GM23248 (cell line): Measurements from ENCODE around the gene ADAM12. TPM values are rescaled to one million over a fixed set of nuclear protein-coding genes. Genes with fewer than 3 reads are reported as not detected.

ENCODE experiments used
- DNase-seq: peaks from one replicate; pipeline ENCODE4 v3.0.0-alpha.2; 2015
- H2AFZ ChIP-seq: fragments of 200-600 bp; sonication (generic); 2 replicates; pipeline ENCODE4 v1.6.1; 2016; ENCODE audit warnings: antibody characterized with exemption
- H3F3A ChIP-seq: fragments of 200-600 bp; sonication (generic); 2 replicates; pipeline ENCODE4 v1.6.1; 2016; ENCODE audit warnings: mild to moderate bottlenecking, antibody characterized with exemption, mixed run types; ENCODE audit not compliant: insufficient read depth
- H3K27ac ChIP-seq: fragments of 200-600 bp; sonication (generic); 2 replicates; pipeline ENCODE4 v1.5.1; 2016; ENCODE audit warnings: mild to moderate bottlenecking
- H3K27me3 ChIP-seq: fragments of 200-600 bp; sonication (generic); replicated peaks from 2 replicates; pipeline ENCODE4 v1.6.1; 2016; ENCODE audit warnings: mild to moderate bottlenecking; ENCODE audit not compliant: insufficient read depth
- H3K36me3 ChIP-seq: fragments of 200-600 bp; sonication (generic); 2 replicates; pipeline ENCODE4 v1.6.1; 2016; ENCODE audit warnings: low read depth, mild to moderate bottlenecking
- H3K4me1 ChIP-seq: fragments of 200-600 bp; sonication (generic); 2 replicates; pipeline ENCODE4 v1.6.1; 2016; ENCODE audit warnings: mild to moderate bottlenecking; ENCODE audit not compliant: insufficient read depth
- H3K4me2 ChIP-seq: fragments of 200-600 bp; sonication (generic); one replicate; pipeline ENCODE4 v1.6.1; 2016; ENCODE audit warnings: mild to moderate bottlenecking; ENCODE audit not compliant: unreplicated experiment
- H3K4me3 ChIP-seq: fragments of 200-600 bp; sonication (generic); 2 replicates; pipeline ENCODE4 v1.5.1; 2016; ENCODE audit warnings: mild to moderate bottlenecking
- H3K79me2 ChIP-seq: fragments of 200-600 bp; sonication (generic); 2 replicates; pipeline ENCODE4 v1.6.1; 2016; ENCODE audit warnings: mild to moderate bottlenecking; ENCODE audit not compliant: insufficient read depth
- H3K9ac ChIP-seq: fragments of 200-600 bp; sonication (generic); 2 replicates; pipeline ENCODE4 v1.6.1; 2016; ENCODE audit warnings: mild to moderate bottlenecking
- H3K9me2 ChIP-seq: fragments of 200-600 bp; sonication (generic); 2 replicates; pipeline ENCODE4 v1.6.1; 2016; ENCODE audit warnings: mixed run types, mild to moderate bottlenecking, moderate library complexity; ENCODE audit not compliant: insufficient read depth
- H3K9me3 ChIP-seq: fragments of 200-600 bp; sonication (generic); one replicate; pipeline ENCODE4 v1.6.1; 2017; ENCODE audit warnings: low read depth
- H4K20me1 ChIP-seq: fragments of 200-600 bp; sonication (generic); 2 replicates; pipeline ENCODE4 v1.6.0; 2016; ENCODE audit not compliant: insufficient read depth
- EZH2 ChIP-seq: fragments of 200-600 bp; sonication (generic); IDR thresholded peaks from 2 replicates; pipeline ENCODE4 v1.6.1; 2018; ENCODE audit warnings: antibody characterized with exemption, mild to moderate bottlenecking; ENCODE audit not compliant: insufficient read depth, poor library complexity, severe bottlenecking
- EZH2phosphoT487 ChIP-seq: fragments of 200-600 bp; sonication (generic); IDR thresholded peaks from 2 replicates; pipeline ENCODE4 v1.6.1; 2018; ENCODE audit warnings: antibody characterized with exemption, moderate library complexity, mild to moderate bottlenecking, low read depth; ENCODE audit not compliant: insufficient read depth
- WGBS, 2 experiments: methylation state at CpG; one replicate each; pipeline ENCODE4 v1.1.6; 2015 to 2017; ENCODE audit warnings: low lambda C conversion rate in 2 of 2, low coverage in 1 of 2; ENCODE audit errors: missing lambda C conversion rate in 2 of 2; 5-methylcytosine and 5-hydroxymethylcytosine counted together
- in situ Hi-C: fragments of 300-500 bp; cut with MboI; formaldehyde crosslinking; loops from 2 replicates; pipeline ENCODE4 v1.15.0; 2020
- polyA plus RNA-seq: library from polyadenylated mRNA; unstranded; fragments of >200 nt; fragmentation: Nextera tagmentation; extraction: Ambion mirVana; gene quantifications from 2 replicates; pipeline ENCODE4 v1.2.1, GENCODE V29; 2016
- total RNA-seq: library from RNA; depleted of rRNA; stranded (reverse); fragments of >200 nt; shearing (Covaris generic); gene quantifications from 2 replicates; pipeline ENCODE4 v1.2.3, GENCODE V29; 2014

ADAM12 gene
- total and polyA plus RNA-seq, 2 experiments from 2014 or later: 58.4 to 127 TPM

DNA sequence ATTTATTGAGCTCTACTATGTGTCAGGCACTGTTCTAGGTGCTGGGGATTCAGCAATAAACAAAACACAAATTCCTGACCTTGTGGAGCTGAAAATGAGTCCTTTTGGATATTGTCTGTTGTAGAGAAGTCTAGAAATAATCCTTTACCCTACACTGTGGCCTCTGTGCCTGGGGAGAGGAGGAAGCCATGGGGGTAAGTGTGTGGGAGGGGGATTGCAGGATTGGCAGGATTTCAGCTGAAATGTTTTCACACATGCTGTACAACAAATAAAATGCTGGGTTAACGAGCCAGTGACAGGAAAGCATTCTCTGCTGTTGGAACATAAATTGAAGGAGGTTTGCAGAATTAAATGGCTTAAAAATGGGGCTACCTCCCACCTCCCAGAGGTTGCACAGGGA, 302.5 kb downstream of the ADAM12 start:
- no peak for TF ChIP-seq EZH2
- TF ChIP-seq EZH2phosphoT487: no peak
- Histone ChIP-seq H3K27ac (no peak overlapping the region), H3K4me3 (no peak overlapping the region), H3K27me3 (no peaks in the 10 kb centered on the region), H3K9me3 (no peaks in the 10 kb centered on the region), H3K9me2 (no peaks in the 10 kb centered on the region), H3K4me2 (no peak overlapping the region), H3K36me3 (peaks cover 22% of the 10 kb centered on the region; the same call in 1 of the 2 replicates), H3K4me1 (peaks cover 18% of the 10 kb centered on the region), H3K79me2 (peaks cover 7% of the 10 kb centered on the region; the same call in 1 of the 2 replicates), H3K9ac (no peak overlapping the region), H4K20me1 (no peaks in the 10 kb centered on the region), H2AFZ (no peak overlapping the region), H3F3A (peaks cover 23% of the 10 kb centered on the region)
- no peak for DNase-seq
- 92 to 100% methylated on average over 1 of the region's 1 CpG for WGBS, 2 experiments
- in situ Hi-C loops: no loop called here

DNA sequence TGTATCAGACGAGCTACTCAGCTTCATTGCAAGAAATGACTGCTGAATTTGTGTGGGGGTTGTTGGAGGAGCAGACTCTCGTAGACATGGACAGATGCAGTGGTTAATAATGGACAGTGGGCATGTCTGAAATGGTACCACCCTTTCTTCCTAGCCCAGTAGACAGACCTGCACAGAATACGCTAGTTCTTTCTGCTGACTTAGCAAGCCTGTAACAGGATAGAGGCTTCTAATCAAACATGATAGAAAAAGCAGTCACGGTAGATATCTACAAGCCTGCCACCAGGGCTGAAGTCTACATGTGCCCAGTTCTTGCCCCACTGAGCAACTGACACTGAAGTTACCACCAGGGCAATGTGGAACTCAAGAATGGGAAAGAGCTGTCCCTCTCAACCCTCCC, 303.9 kb downstream of the ADAM12 start:
- no peaks in the 10 kb centered on the region for H4K20me1 ChIP-seq
- H3F3A ChIP-seq: peaks cover 16% of the 10 kb centered on the region; the same call in 1 of the 2 replicates
- no peak overlapping the region for H3K27ac ChIP-seq

DNA sequence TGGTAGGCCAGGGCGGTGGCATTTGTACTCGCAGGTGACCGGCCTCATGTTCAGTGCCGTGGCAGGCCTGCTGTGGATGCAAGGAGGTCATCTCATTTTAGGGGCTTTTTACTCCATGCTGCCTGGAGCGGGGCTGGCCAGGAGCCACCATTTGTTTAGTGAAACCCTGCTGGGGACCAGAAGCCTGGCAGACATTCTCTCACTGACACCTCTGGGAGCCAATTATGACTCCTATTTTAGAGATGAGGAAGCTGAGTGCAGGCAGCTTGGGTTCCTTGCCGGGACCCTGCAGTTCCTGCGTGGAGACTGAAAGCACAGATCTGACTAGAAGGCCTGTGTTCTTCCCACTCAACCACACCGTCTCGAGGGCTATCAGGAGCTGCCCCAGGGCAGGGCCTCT, 305.3 kb downstream of the ADAM12 start:
- WGBS, 2 experiments: 97% methylated on average over 7 to 9 of the region's 9 CpGs
- H2AFZ ChIP-seq: no peak overlapping the region
- no peak overlapping the region for H3K4me2 ChIP-seq
- H3K4me3 ChIP-seq: no peak overlapping the region
- H3K9ac ChIP-seq: no peak overlapping the region
- H3K79me2 ChIP-seq: peaks cover 7% of the 10 kb centered on the region; the same call in 1 of the 2 replicates
- no peaks in the 10 kb centered on the region for H3K9me3 ChIP-seq
- H3K4me1 ChIP-seq: 0 out of 2 replicates have a peak, but pooled peaks cover 12% of the 10 kb centered on the region
- no peaks in the 10 kb centered on the region for H3K9me2 ChIP-seq
- H3F3A ChIP-seq: peaks cover 10% of the 10 kb centered on the region; the same call in 1 of the 2 replicates
- H3K36me3 ChIP-seq: peaks cover 20% of the 10 kb centered on the region; the same call in 1 of the 2 replicates
- no peak overlapping the region for H3K27ac ChIP-seq
- H4K20me1 ChIP-seq: no peaks in the 10 kb centered on the region
- no peak for DNase-seq
- TF ChIP-seq EZH2phosphoT487: no peak
- TF ChIP-seq EZH2: no peak
- in situ Hi-C loops: no loop called here
- no peaks in the 10 kb centered on the region for H3K27me3 ChIP-seq

More for the DNA sequence above, 303.9 kb downstream of the ADAM12 start:
- Histone ChIP-seq H3K79me2 (peaks cover 7% of the 10 kb centered on the region; the same call in 1 of the 2 replicates), H3K4me1 (0 out of 2 replicates have a peak, but pooled peaks cover 12% of the 10 kb centered on the region), H3K9me2 (no peaks in the 10 kb centered on the region), H3K9ac (no peak overlapping the region), H3K4me3 (no peak overlapping the region), H3K4me2 (no peak overlapping the region), H2AFZ (no peak overlapping the region), H3K36me3 (peaks cover 22% of the 10 kb centered on the region; the same call in 1 of the 2 replicates), H3K9me3 (no peaks in the 10 kb centered on the region), H3K27me3 (no peaks in the 10 kb centered on the region)
- 88 to 97% methylated on average over 4 of the region's 4 CpGs for WGBS, 2 experiments
- DNase-seq: no peak
- in situ Hi-C loops: no loop called here
- TF ChIP-seq EZH2 (no peak), EZH2phosphoT487 (no peak)

GRCh38 chr10:126081841-126082466, 306.3 kb downstream of the ADAM12 start:
- TF ChIP-seq EZH2phosphoT487 (no peak), EZH2 (no peak)
- H3K36me3 ChIP-seq: peaks cover 9% of the 10 kb centered on the region; the same call in 1 of the 2 replicates
- no peaks in the 10 kb centered on the region for H4K20me1 ChIP-seq
- no peak overlapping the region for H3K9ac ChIP-seq
- H3K4me2 ChIP-seq: no peak overlapping the region
- no peak overlapping the region for H2AFZ ChIP-seq
- 95 to 96% methylated on average over 14 of the region's 14 CpGs for WGBS, 2 experiments
- H3K9me3 ChIP-seq: no peaks in the 10 kb centered on the region
- H3K4me1 ChIP-seq: 0 out of 2 replicates have a peak, but pooled peaks cover 12% of the 10 kb centered on the region
- no peak overlapping the region for H3K27ac ChIP-seq
- peaks cover 10% of the 10 kb centered on the region; the same call in 1 of the 2 replicates for H3F3A ChIP-seq
- no peaks in the 10 kb centered on the region for H3K27me3 ChIP-seq
- no peak for DNase-seq
- no peak overlapping the region for H3K4me3 ChIP-seq
- H3K79me2 ChIP-seq: peaks cover 7% of the 10 kb centered on the region; the same call in 1 of the 2 replicates
- in situ Hi-C loops: no loop called here
- H3K9me2 ChIP-seq: no peaks in the 10 kb centered on the region
